Adrenal gland (tissue), 5 donors: Measurements from ENCODE around the gene ASCC1.

Experiments used
- POLR2A ChIP-seq, 2 donors: fragments of 450-650 bp; IDR thresholded peaks; one replicate each; pipeline ENCODE4 v1.6.1; 2017; ENCODE audit warnings: antibody characterized with exemption in 2 of 2, mild to moderate bottlenecking in 2 of 2, moderate library complexity in 1 of 2
- TF ChIP-seq, protein P1 (sequence below), 6 experiments: fragments of 450-650 bp in 4 of 6; fragments of 200-600 bp in 2 of 6; sonication (generic) in 1 of 6; IDR thresholded peaks; 1 replicate in 5 of 6; 2 replicates in 1 of 6; pipeline versions ENCODE4 v1.5.1 to v1.8.0; 2016 to 2021; ENCODE audit warnings: antibody characterized with exemption in 6 of 6, mild to moderate bottlenecking in 2 of 6, moderate library complexity in 1 of 6
- donor health status: DM: no; HTN: no; CAD: no.

- no peak for TF ChIP-seq POLR2A (IDR thresholded peaks at IDR 0.05)
- TF ChIP-seq, protein P1, sequence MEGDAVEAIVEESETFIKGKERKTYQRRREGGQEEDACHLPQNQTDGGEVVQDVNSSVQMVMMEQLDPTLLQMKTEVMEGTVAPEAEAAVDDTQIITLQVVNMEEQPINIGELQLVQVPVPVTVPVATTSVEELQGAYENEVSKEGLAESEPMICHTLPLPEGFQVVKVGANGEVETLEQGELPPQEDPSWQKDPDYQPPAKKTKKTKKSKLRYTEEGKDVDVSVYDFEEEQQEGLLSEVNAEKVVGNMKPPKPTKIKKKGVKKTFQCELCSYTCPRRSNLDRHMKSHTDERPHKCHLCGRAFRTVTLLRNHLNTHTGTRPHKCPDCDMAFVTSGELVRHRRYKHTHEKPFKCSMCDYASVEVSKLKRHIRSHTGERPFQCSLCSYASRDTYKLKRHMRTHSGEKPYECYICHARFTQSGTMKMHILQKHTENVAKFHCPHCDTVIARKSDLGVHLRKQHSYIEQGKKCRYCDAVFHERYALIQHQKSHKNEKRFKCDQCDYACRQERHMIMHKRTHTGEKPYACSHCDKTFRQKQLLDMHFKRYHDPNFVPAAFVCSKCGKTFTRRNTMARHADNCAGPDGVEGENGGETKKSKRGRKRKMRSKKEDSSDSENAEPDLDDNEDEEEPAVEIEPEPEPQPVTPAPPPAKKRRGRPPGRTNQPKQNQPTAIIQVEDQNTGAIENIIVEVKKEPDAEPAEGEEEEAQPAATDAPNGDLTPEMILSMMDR (IDR thresholded peaks at IDR 0.05) = no peak
Observed at GRCh38 chr10:72235544-72236279, 19.6 kb upstream of the ASCC1 start.
